H1 (cell line): ENCODE measurements around the gene LUC7L3. TPM values are rescaled to one million over a fixed set of nuclear protein-coding genes. Genes with fewer than 3 reads are reported as not detected.

Experiments used
- CTCF ChIA-PET: fragments of 300-600 bp; sonication (Branson Sonifier 250); formaldehyde crosslinking; loops from one replicate; lab custom pipeline; 2021; ENCODE audit not compliant: partially characterized antibody; lab: Charles Lee
- POLR2A ChIA-PET: fragments of 300-600 bp; sonication (Branson Sonifier 250); formaldehyde crosslinking; loops from one replicate; lab custom pipeline; 2021; ENCODE audit warnings: inconsistent platforms; ENCODE audit not compliant: partially characterized antibody; lab: Charles Lee
- DNase-seq, 2 experiments: peaks; one replicate each; pipeline versions ENCODE4 v3.0.0 to v3.0.0-alpha.2; 2010 to 2022; ENCODE audit warnings: low spot score in 2 of 2, low read depth in 1 of 2, mixed read lengths in 1 of 2
- FAIRE-seq: peaks from 2 replicates; lab custom pipeline; 2011; peaks lifted over from hg19 to GRCh38; lab: Jason Lieb, UNC
- H2AFZ ChIP-seq: 2 replicates; pipeline ENCODE4 v1.8.1; 2012; ENCODE audit warnings: low read length, inconsistent platforms
- H2AK5ac ChIP-seq: 2 replicates; pipeline ENCODE4 v1.6.1; 2013; ENCODE audit warnings: low read depth, low read length
- H2BK120ac ChIP-seq: replicated peaks from 2 replicates; pipeline ENCODE3; 2013; ENCODE audit warnings: low read depth, low read length, inconsistent platforms
- H2BK12ac ChIP-seq: 2 replicates; pipeline ENCODE4 v1.6.1; 2013; ENCODE audit warnings: low read depth, low read length
- H2BK15ac ChIP-seq: 2 replicates; pipeline ENCODE4 v1.6.1; 2013; ENCODE audit warnings: low read length
- H2BK20ac ChIP-seq: 2 replicates; pipeline ENCODE4 v1.6.1; 2013; ENCODE audit warnings: low read length
- H2BK5ac ChIP-seq: 2 replicates; pipeline ENCODE4 v1.6.1; 2013; ENCODE audit warnings: low read depth, low read length
- H3K14ac ChIP-seq: 2 replicates; pipeline ENCODE4 v1.6.1; 2013; ENCODE audit warnings: inconsistent platforms; ENCODE audit not compliant: insufficient read length
- H3K18ac ChIP-seq: 2 replicates; pipeline ENCODE4 v1.6.1; 2013; ENCODE audit warnings: low read length; ENCODE audit errors: extremely low read depth
- H3K23ac ChIP-seq: 2 replicates; pipeline ENCODE4 v1.6.1; 2013; ENCODE audit warnings: inconsistent platforms; ENCODE audit not compliant: insufficient read length
- H3K23me2 ChIP-seq: 2 replicates; pipeline ENCODE4 v1.6.1; 2013; ENCODE audit warnings: low read depth, low read length
- H3K27ac ChIP-seq: 2 replicates; pipeline ENCODE4 v1.6.1; 2011; ENCODE audit warnings: low read depth, low read length, inconsistent platforms
- H3K27me3 ChIP-seq, 4 experiments: replicated peaks in 1 of 4; 1 replicate in 1 of 4; 2 replicates in 3 of 4; pipeline versions ENCODE4 v1.6.1 to v1.8.1; 2011 to 2013; ENCODE audit warnings: low read length in 3 of 4, mild to moderate bottlenecking in 3 of 4, inconsistent platforms in 2 of 4, mixed read lengths in 2 of 4, moderate library complexity in 1 of 4; ENCODE audit not compliant: control insufficient read depth in 3 of 4, insufficient read depth in 3 of 4; ENCODE audit errors: extremely low read depth in 1 of 4
- H3K36me3 ChIP-seq, 4 experiments: 2 replicates each; pipeline versions ENCODE4 v1.6.1 to v1.8.1; 2011 to 2013; ENCODE audit warnings: mild to moderate bottlenecking in 4 of 4, low read length in 3 of 4, moderate library complexity in 2 of 4, control low read depth in 1 of 4, inconsistent platforms in 1 of 4; ENCODE audit not compliant: insufficient read depth in 4 of 4, control insufficient read depth in 2 of 4
- H3K4ac ChIP-seq: replicated peaks from 2 replicates; pipeline ENCODE3; 2013; ENCODE audit warnings: low read length, low read depth, mixed read lengths, inconsistent platforms; ENCODE audit not compliant: insufficient read length
- H3K4me1 ChIP-seq, 4 experiments: replicated peaks in 1 of 4; 1 replicate in 1 of 4; 2 replicates in 3 of 4; pipeline versions ENCODE4 v1.6.1 to v1.8.1; 2011 to 2013; ENCODE audit warnings: low read length in 3 of 4, inconsistent platforms in 2 of 4, mixed read lengths in 1 of 4; ENCODE audit not compliant: insufficient read depth in 4 of 4, control insufficient read depth in 3 of 4
- H3K4me2 ChIP-seq, 2 experiments: 2 replicates each; pipeline versions ENCODE4 v1.6.1 to v1.8.1; 2011 to 2013; ENCODE audit warnings: low read depth in 2 of 2, low read length in 2 of 2, control low read depth in 1 of 2, inconsistent platforms in 1 of 2, mild to moderate bottlenecking in 1 of 2; ENCODE audit not compliant: insufficient read depth in 1 of 2
- H3K4me3 ChIP-seq, 4 experiments: fragments of 200-600, 300-600 bp in 1 of 4; sonication (generic), shearing (Covaris generic), sonication (Bioruptor Twin) in 1 of 4; 2 replicates each; pipeline versions ENCODE4 v1.5.1 to v1.8.1; 2011 to 2016; ENCODE audit warnings: low read length in 4 of 4, low read depth in 3 of 4, control low read depth in 2 of 4, inconsistent platforms in 2 of 4, mild to moderate bottlenecking in 2 of 4, mixed read lengths in 1 of 4, moderate library complexity in 1 of 4; ENCODE audit not compliant: insufficient read depth in 2 of 4; ENCODE audit errors: extremely low read depth in 1 of 4
- H3K56ac ChIP-seq: replicated peaks from 2 replicates; pipeline ENCODE3; 2013; ENCODE audit warnings: low read depth, mild to moderate bottlenecking, mixed read lengths, low read length, inconsistent platforms; ENCODE audit not compliant: insufficient read length
- H3K79me1 ChIP-seq: 2 replicates; pipeline ENCODE4 v1.6.1; 2013; ENCODE audit warnings: low read depth, low read length, control low read depth
- H3K79me2 ChIP-seq, 2 experiments: 2 replicates each; pipeline versions ENCODE4 v1.6.1 to v1.8.1; 2012 to 2013; ENCODE audit warnings: low read length in 2 of 2, mild to moderate bottlenecking in 2 of 2, inconsistent platforms in 1 of 2; ENCODE audit not compliant: insufficient read depth in 2 of 2, control insufficient read depth in 1 of 2
- H3K9ac ChIP-seq, 4 experiments: replicated peaks in 1 of 4; 1 replicate in 1 of 4; 2 replicates in 3 of 4; pipeline versions ENCODE4 v1.6.1 to v1.8.1; 2011 to 2013; ENCODE audit warnings: low read depth in 3 of 4, low read length in 3 of 4, control low read depth in 2 of 4, mild to moderate bottlenecking in 2 of 4, moderate library complexity in 2 of 4, inconsistent platforms in 1 of 4; ENCODE audit errors: extremely low read depth in 1 of 4
- H3K9me3 ChIP-seq, 2 experiments: 2 replicates each; pipeline versions ENCODE4 v1.6.1 to v1.8.1; 2012 to 2013; ENCODE audit warnings: mild to moderate bottlenecking in 2 of 2, moderate library complexity in 2 of 2, control low read depth in 1 of 2, inconsistent platforms in 1 of 2, low read depth in 1 of 2, low read length in 1 of 2, mixed read lengths in 1 of 2; ENCODE audit not compliant: insufficient read depth in 2 of 2
- H4K20me1 ChIP-seq, 2 experiments: replicated peaks in 1 of 2; 2 replicates each; pipeline versions ENCODE3 to v1.8.1; 2011 to 2013; ENCODE audit warnings: inconsistent platforms in 2 of 2, low read length in 2 of 2, mild to moderate bottlenecking in 1 of 2; ENCODE audit not compliant: insufficient read depth in 2 of 2, control insufficient read depth in 1 of 2
- H4K5ac ChIP-seq: 2 replicates; pipeline ENCODE4 v1.6.1; 2013; ENCODE audit warnings: low read length, low read depth, mixed read lengths, inconsistent platforms; ENCODE audit not compliant: insufficient read length
- H4K8ac ChIP-seq: 2 replicates; pipeline ENCODE4 v1.8.0; 2013; ENCODE audit warnings: mild to moderate bottlenecking, moderate library complexity, low read length, inconsistent platforms; ENCODE audit not compliant: insufficient read depth; ENCODE audit errors: extremely low read depth
- H4K91ac ChIP-seq: replicated peaks from 2 replicates; pipeline ENCODE3; 2013; ENCODE audit warnings: low read length, mixed read lengths, inconsistent platforms; ENCODE audit not compliant: insufficient read length
- CEBPB ChIP-seq: IDR thresholded peaks from 2 replicates; pipeline ENCODE4 v1.6.1; 2012; ENCODE audit warnings: low read depth, low read length
- CHD1 ChIP-seq: IDR thresholded peaks from 2 replicates; pipeline ENCODE4 v1.6.1; 2012; ENCODE audit warnings: low read depth, low read length, improper control_type of control experiment
- CHD2 ChIP-seq: IDR thresholded peaks from 2 replicates; pipeline ENCODE4 v1.6.1; 2012; ENCODE audit warnings: low read length, improper control_type of control experiment
- CTBP2 ChIP-seq: IDR thresholded peaks from 2 replicates; pipeline ENCODE4 v1.7.0; 2011; ENCODE audit warnings: borderline replicate concordance, mild to moderate bottlenecking, moderate library complexity, mixed read lengths, low read length; ENCODE audit not compliant: insufficient read depth, insufficient read length
- CTCF ChIP-seq, 3 experiments: IDR thresholded peaks; 1 replicate in 2 of 3; 2 replicates in 1 of 3; pipeline versions ENCODE4 v1.5.1 to v1.6.1; 2011; ENCODE audit warnings: low read length in 3 of 3, mild to moderate bottlenecking in 3 of 3, inconsistent platforms in 2 of 3, low read depth in 1 of 3, moderate library complexity in 1 of 3; ENCODE audit not compliant: insufficient read depth in 1 of 3; ENCODE audit errors: control extremely low read depth in 1 of 3
- EP300 ChIP-seq, 2 experiments: IDR thresholded peaks; 1 replicate in 1 of 2; 2 replicates in 1 of 2; pipeline ENCODE4 v1.6.1; 2011 to 2012; ENCODE audit warnings: low read depth in 2 of 2, low read length in 2 of 2, mild to moderate bottlenecking in 2 of 2, borderline replicate concordance in 1 of 2, inconsistent platforms in 1 of 2, moderate library complexity in 1 of 2
- KDM5A ChIP-seq: fragments of 200-600 bp; IDR thresholded peaks from 2 replicates; pipeline ENCODE4 v1.7.1; 2012; ENCODE audit warnings: mild to moderate bottlenecking, low read length, inconsistent platforms, mixed read lengths
- RAD21 ChIP-seq, 2 experiments: IDR thresholded peaks in 1 of 2; conservative IDR thresholded peaks in 1 of 2; 2 replicates each; pipeline ENCODE4 v1.6.1; 2011; ENCODE audit warnings: low read depth in 2 of 2, low read length in 2 of 2, improper control_type of control experiment in 1 of 2, inconsistent platforms in 1 of 2, mild to moderate bottlenecking in 1 of 2, moderate library complexity in 1 of 2
- SIN3A ChIP-seq, 2 experiments: IDR thresholded peaks in 1 of 2; conservative IDR thresholded peaks in 1 of 2; 2 replicates each; pipeline ENCODE4 v1.6.1; 2011 to 2012; ENCODE audit warnings: low read length in 2 of 2, improper control_type of control experiment in 1 of 2, low read depth in 1 of 2, mild to moderate bottlenecking in 1 of 2
- SP2 ChIP-seq: IDR thresholded peaks from 2 replicates; pipeline ENCODE4 v1.6.1; 2012; ENCODE audit warnings: mild to moderate bottlenecking, low read length, inconsistent platforms
- TAF1 ChIP-seq: IDR thresholded peaks from 2 replicates; pipeline ENCODE4 v1.6.1; 2011; ENCODE audit warnings: mild to moderate bottlenecking, low read depth, low read length
- WGBS, 2 experiments: shearing (Covaris generic) in 1 of 2; methylation state at CpG; one replicate each; pipeline versions ENCODE4 v1.1.6 to v1.1.7; 2013 to 2015; ENCODE audit warnings: low lambda C conversion rate in 2 of 2, mixed read lengths in 2 of 2, inconsistent platforms in 1 of 2, low coverage in 1 of 2, missing lambda C conversion rate in 1 of 2; ENCODE audit not compliant: insufficient replicate concordance in 2 of 2, insufficient coverage in 1 of 2, insufficient read length in 1 of 2; ENCODE audit errors: extremely low coverage in 1 of 2, missing lambda C conversion rate in 1 of 2; 5-methylcytosine and 5-hydroxymethylcytosine counted together
- polyA plus RNA-seq, 7 experiments: library from polyadenylated mRNA; depleted of rRNA in 3 of 7; stranded (reverse) in 5 of 7; unstranded in 2 of 7; fragments of >200 nt in 5 of 7; fragments of 200-250 nt in 2 of 7; gene quantifications; 1 replicate in 5 of 7; 2 replicates in 1 of 7; 4 replicates in 1 of 7; pipeline versions ENCODE4 v1.2.1 to v1.2.3, GENCODE V29; 2011 to 2013; ENCODE audit warnings: missing spikeins in 2 of 7, mixed read lengths in 2 of 7
- total RNA-seq: library from RNA; stranded (reverse); fragmentation: NEBNext Ultra II Directional; extraction: Animal tissue kit (Norgen Biotek cat#: 25700); gene quantifications from 2 replicates; pipeline ENCODE4 v1.2.1, GENCODE V29; 2021

Gene LUC7L3
- total and polyA plus RNA-seq, 2 of the 8 experiments (the other 6 are each of a cell fraction or from before 2014, with no cell fraction given), result 102 to 126 TPM

GRCh38 chr17:50697062-50697461 lies 22.3 kb upstream of the LUC7L3 start:
- ChIA-PET CTCF (interaction anchor here (1.0 to 20.2 kb wide), 17 partner anchors 9 to 215 kb away, joined by 3 to 391 read pairs (median 6); partner anchors contain the start of gene SPATA20), POLR2A (interaction anchor here (1.0 to 1.3 kb wide), 4 partner anchors 9 to 29 kb away, joined by 3 to 5 read pairs (median 4); no protein-coding TSS in a partner anchor)
- DNase-seq, result no peak

More at GRCh38 chr17:50697062-50697461, 22.3 kb upstream of the LUC7L3 start:
- Histone ChIP-seq H3K27me3 (no peaks in the 10 kb centered on the region), H4K91ac (no peak overlapping the region), H3K18ac (no peak overlapping the region), H2BK12ac (no peak overlapping the region), H3K79me1 (no peaks in the 10 kb centered on the region), H3K27ac (no peak overlapping the region), H2AK5ac (no peak overlapping the region), H2AFZ (no peak overlapping the region), H3K4me2 (no peak overlapping the region), H3K56ac (no peak overlapping the region), H2BK120ac (no peak overlapping the region), H3K4me1 (no peaks in the 10 kb centered on the region), H3K9ac (no peak overlapping the region), H4K20me1 (no peaks in the 10 kb centered on the region), H3K36me3 (peaks cover 25 to 65% (median 45%) of the 10 kb centered on the region in 4 experiments), H4K5ac (no peak overlapping the region), H2BK5ac (no peak overlapping the region), H3K23me2 (no peaks in the 10 kb centered on the region), H4K8ac (no peak overlapping the region), H3K9me3 (no peaks in the 10 kb centered on the region), H3K4ac (no peak overlapping the region), H3K14ac (no peak overlapping the region), H3K4me3 (no peak overlapping the region), H3K23ac (no peak overlapping the region), H2BK20ac (no peak overlapping the region), H2BK15ac (no peak overlapping the region), H3K79me2 (peaks cover 0 to 5% of the 10 kb centered on the region in 2 experiments; a peak in 1 of 4 replicates)
- TF ChIP-seq RAD21 (IDR thresholded peaks at IDR 0.05 in 1 of 2, conservative IDR thresholded peaks at IDR 0.05 in 1 of 2; ENCODE audit: low read depth in 2 of 2, low read length in 2 of 2) (no peak), CTBP2 (no peak), CTCF (IDR thresholded peaks at IDR 0.05; ENCODE audit: control extremely low read depth in 1 of 3, insufficient read depth in 1 of 3, low read depth in 1 of 3, low read length in 3 of 3) (no peak), CEBPB (no peak), SIN3A (conservative IDR thresholded peaks at IDR 0.05 in 1 of 2, IDR thresholded peaks at IDR 0.05 in 1 of 2; ENCODE audit: low read depth in 1 of 2, low read length in 2 of 2) (no peak), CHD1 (no peak), EP300 (IDR thresholded peaks at IDR 0.05; ENCODE audit: borderline replicate concordance in 1 of 2, low read depth in 2 of 2, low read length in 2 of 2) (no peak), CHD2 (no peak), KDM5A (no peak), TAF1 (no peak), SP2 (no peak)
- FAIRE-seq, result no peak
- WGBS, 2 experiments, result 82% methylated on average over 3 of the region's 3 CpGs; no CpG with 5 or more reads in 1 of the 2 experiments
